Neural progenitor cell (in vitro differentiated cells): ENCODE results near the gene DIS3L2.

ENCODE experiments used
- EZH2 ChIP-seq: fragments of 200-600 bp; sonication (generic); IDR thresholded peaks from 2 replicates; pipeline ENCODE4 v1.6.1; 2017; ENCODE audit warnings: antibody characterized with exemption, mild to moderate bottlenecking, moderate library complexity
- EZH2phosphoT487 ChIP-seq: fragments of 200-600 bp; sonication (generic); IDR thresholded peaks from 2 replicates; pipeline ENCODE4 v1.6.1; 2017; ENCODE audit warnings: antibody characterized with exemption
- TF ChIP-seq, protein P1 (sequence below): fragments of 200-600 bp; sonication (generic); IDR thresholded peaks from 2 replicates; pipeline ENCODE4 v1.5.1; 2017; ENCODE audit warnings: antibody characterized with exemption, mild to moderate bottlenecking

DNA sequence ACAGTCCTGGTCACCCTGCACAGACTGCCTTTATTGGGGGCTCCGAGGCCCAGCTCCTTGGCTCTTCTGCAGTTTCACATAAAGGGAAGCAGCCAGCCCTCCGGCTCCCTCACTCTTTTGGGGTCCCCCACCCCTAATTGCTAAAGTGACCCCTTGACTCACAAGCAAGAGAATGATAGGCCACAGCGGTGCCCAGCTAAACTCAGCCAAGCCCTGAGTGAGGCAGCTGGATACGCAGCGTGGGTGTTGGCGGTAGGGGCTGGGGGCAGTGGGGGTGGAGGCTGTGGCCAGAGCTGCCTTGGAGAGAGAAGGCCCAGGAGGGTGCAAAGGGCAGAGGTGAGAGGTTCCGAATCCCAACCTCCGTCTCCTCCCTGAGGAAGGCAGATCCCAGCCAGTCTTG, 391.6 kb downstream of the DIS3L2 start:
- TF ChIP-seq, protein P1, sequence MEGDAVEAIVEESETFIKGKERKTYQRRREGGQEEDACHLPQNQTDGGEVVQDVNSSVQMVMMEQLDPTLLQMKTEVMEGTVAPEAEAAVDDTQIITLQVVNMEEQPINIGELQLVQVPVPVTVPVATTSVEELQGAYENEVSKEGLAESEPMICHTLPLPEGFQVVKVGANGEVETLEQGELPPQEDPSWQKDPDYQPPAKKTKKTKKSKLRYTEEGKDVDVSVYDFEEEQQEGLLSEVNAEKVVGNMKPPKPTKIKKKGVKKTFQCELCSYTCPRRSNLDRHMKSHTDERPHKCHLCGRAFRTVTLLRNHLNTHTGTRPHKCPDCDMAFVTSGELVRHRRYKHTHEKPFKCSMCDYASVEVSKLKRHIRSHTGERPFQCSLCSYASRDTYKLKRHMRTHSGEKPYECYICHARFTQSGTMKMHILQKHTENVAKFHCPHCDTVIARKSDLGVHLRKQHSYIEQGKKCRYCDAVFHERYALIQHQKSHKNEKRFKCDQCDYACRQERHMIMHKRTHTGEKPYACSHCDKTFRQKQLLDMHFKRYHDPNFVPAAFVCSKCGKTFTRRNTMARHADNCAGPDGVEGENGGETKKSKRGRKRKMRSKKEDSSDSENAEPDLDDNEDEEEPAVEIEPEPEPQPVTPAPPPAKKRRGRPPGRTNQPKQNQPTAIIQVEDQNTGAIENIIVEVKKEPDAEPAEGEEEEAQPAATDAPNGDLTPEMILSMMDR: no peak
- TF ChIP-seq EZH2 (no peak), EZH2phosphoT487 (no peak)
